Panc1 (cell line): ENCODE data around the gene GLG1. TPM values are rescaled to one million over a fixed set of nuclear protein-coding genes. Genes with fewer than 3 reads are reported as not detected.

Source experiments
- ATAC-seq: fragments of 200-7000 bp; cut with Tn5 transposase; 2 replicates; pipeline ENCODE4 v1.9.1; 2020; ENCODE audit warnings: mild to moderate bottlenecking, moderate library complexity
- BruUV-seq: library from RNA; stranded (reverse); fragments of 400-500 nt; replicated peaks from 2 replicates; lab custom pipeline; 2021; lab: Mats Ljungman, UMichigan
- CTCF ChIA-PET: fragments of 300-600 bp; sonication (Branson Sonifier 250); formaldehyde crosslinking; loops from one replicate; lab custom pipeline; 2022; ENCODE audit warnings: antibody characterized with exemption; lab: Charles Lee
- POLR2A ChIA-PET: fragments of 300-600 bp; sonication (Branson Sonifier 250); formaldehyde crosslinking; loops from one replicate; lab custom pipeline; 2022; ENCODE audit warnings: antibody characterized with exemption; lab: Charles Lee
- DNase-seq: peaks from one replicate; pipeline ENCODE4 v3.0.0-alpha.2; 2010; ENCODE audit warnings: low read depth, low spot score
- H3K27ac ChIP-seq: 2 replicates; pipeline ENCODE4 v1.5.1; 2011; ENCODE audit warnings: mild to moderate bottlenecking, low read length, inconsistent platforms
- H3K27me3 ChIP-seq: fragments of 200-500 bp; sonication (Bioruptor generic); 2 replicates; pipeline ENCODE4 v1.6.0; 2014; ENCODE audit warnings: low read length, inconsistent platforms; ENCODE audit not compliant: control insufficient read depth, insufficient read depth
- H3K36me3 ChIP-seq: fragments of 200-500 bp; sonication (Bioruptor generic); 2 replicates; pipeline ENCODE4 v1.5.1; 2014; ENCODE audit warnings: inconsistent platforms, mild to moderate bottlenecking, low read length, moderate library complexity; ENCODE audit not compliant: control insufficient read depth, insufficient read depth
- H3K4me1 ChIP-seq: 2 replicates; pipeline ENCODE4 v1.5.1; 2011; ENCODE audit warnings: inconsistent platforms, mild to moderate bottlenecking, low read length, moderate library complexity; ENCODE audit not compliant: control insufficient read depth, insufficient read depth
- H3K4me3 ChIP-seq, 2 experiments: 2 replicates each; pipeline ENCODE4 v1.5.1; 2011 to 2012; ENCODE audit warnings: low read depth in 2 of 2, low read length in 2 of 2, mild to moderate bottlenecking in 2 of 2, inconsistent platforms in 1 of 2, moderate library complexity in 1 of 2
- H3K9me3 ChIP-seq: fragments of 200-500 bp; sonication (Bioruptor generic); 2 replicates; pipeline ENCODE4 v1.5.1; 2014; ENCODE audit warnings: low read depth, mild to moderate bottlenecking, inconsistent platforms, low read length, moderate library complexity; ENCODE audit not compliant: control insufficient read depth, insufficient read depth
- POLR2AphosphoS5 ChIP-seq: IDR thresholded peaks from 2 replicates; pipeline ENCODE4 v1.6.1; 2012; ENCODE audit warnings: mild to moderate bottlenecking, low read depth, low read length, moderate library complexity
- SIN3A ChIP-seq: IDR thresholded peaks from 2 replicates; pipeline ENCODE4 v1.6.1; 2012; ENCODE audit warnings: low read depth, mild to moderate bottlenecking, low read length, moderate library complexity, borderline replicate concordance; ENCODE audit not compliant: insufficient read depth
- TCF7L2 ChIP-seq: IDR thresholded peaks from 2 replicates; pipeline ENCODE4 v1.6.1; 2011; ENCODE audit warnings: mild to moderate bottlenecking, low read depth, low read length, inconsistent platforms
- in situ Hi-C: cut with HindIII; loops from 2 replicates; pipeline ENCODE4 v1.10.0; 2016; ENCODE audit warnings: low sequenced_read_pairs, low pct_unique_long_range_greater_than_20kb
- intact Hi-C: fragments of 100-400 bp; cut with micrococcal nuclease; formaldehyde crosslinking; loops from one replicate; pipeline ENCODE4 v1.10.0; 2022; ENCODE audit not compliant: unreplicated experiment
- total RNA-seq: library from RNA; stranded (reverse); gene quantifications from one replicate; pipeline ENCODE4 v1.2.1, GENCODE V29; 2021; ENCODE audit not compliant: unreplicated experiment
- TF ChIP-seq, protein P1 (sequence below): fragments of 450-650 bp; IDR thresholded peaks from 2 replicates; pipeline ENCODE4 v1.5.1; 2017; ENCODE audit warnings: mild to moderate bottlenecking
- TF ChIP-seq, protein P2 (sequence below), 2 experiments: IDR thresholded peaks; 2 replicates each; pipeline ENCODE4 v1.6.1; 2011 to 2012; ENCODE audit warnings: low read depth in 2 of 2, control low read depth in 1 of 2, low read length in 1 of 2, mild to moderate bottlenecking in 1 of 2, moderate library complexity in 1 of 2; ENCODE audit not compliant: insufficient read depth in 1 of 2

GLG1 gene
- total RNA-seq, 1 experiment from 2014 or later = 75.9 TPM

DNA sequence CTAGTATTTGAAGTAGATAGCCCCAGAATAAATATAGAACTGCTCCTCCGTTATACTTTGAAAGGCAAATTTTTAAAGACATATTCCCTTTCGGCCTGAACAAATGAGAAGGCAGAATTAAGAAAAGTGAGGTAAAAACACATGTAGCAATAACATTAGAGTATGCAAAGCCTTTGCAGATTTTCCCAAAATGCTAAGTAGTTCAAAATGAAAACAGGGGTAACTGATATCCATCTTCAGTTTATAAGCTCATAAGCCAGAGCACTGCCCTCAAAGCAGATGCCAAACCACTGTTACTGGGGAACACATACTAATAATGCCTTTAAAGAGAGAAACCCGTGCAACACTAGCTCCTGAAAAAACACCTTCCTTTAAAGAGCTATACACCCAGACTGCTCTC is 134.4 kb downstream of the GLG1 start:
- DNase-seq = no peak
- Histone ChIP-seq H3K36me3 (peaks cover 2% of the 10 kb centered on the region; the same call in 1 of the 2 replicates), H3K27me3 (no peaks in the 10 kb centered on the region), H3K4me3 (no peak overlapping the region), H3K27ac (no peak overlapping the region), H3K4me1 (no peaks in the 10 kb centered on the region), H3K9me3 (no peaks in the 10 kb centered on the region)
- no peak for TF ChIP-seq SIN3A
- TF ChIP-seq, protein P1, sequence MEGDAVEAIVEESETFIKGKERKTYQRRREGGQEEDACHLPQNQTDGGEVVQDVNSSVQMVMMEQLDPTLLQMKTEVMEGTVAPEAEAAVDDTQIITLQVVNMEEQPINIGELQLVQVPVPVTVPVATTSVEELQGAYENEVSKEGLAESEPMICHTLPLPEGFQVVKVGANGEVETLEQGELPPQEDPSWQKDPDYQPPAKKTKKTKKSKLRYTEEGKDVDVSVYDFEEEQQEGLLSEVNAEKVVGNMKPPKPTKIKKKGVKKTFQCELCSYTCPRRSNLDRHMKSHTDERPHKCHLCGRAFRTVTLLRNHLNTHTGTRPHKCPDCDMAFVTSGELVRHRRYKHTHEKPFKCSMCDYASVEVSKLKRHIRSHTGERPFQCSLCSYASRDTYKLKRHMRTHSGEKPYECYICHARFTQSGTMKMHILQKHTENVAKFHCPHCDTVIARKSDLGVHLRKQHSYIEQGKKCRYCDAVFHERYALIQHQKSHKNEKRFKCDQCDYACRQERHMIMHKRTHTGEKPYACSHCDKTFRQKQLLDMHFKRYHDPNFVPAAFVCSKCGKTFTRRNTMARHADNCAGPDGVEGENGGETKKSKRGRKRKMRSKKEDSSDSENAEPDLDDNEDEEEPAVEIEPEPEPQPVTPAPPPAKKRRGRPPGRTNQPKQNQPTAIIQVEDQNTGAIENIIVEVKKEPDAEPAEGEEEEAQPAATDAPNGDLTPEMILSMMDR = no peak
- TF ChIP-seq TCF7L2 = no peak
- TF ChIP-seq POLR2AphosphoS5 = no peak
- TF ChIP-seq, protein P2, sequence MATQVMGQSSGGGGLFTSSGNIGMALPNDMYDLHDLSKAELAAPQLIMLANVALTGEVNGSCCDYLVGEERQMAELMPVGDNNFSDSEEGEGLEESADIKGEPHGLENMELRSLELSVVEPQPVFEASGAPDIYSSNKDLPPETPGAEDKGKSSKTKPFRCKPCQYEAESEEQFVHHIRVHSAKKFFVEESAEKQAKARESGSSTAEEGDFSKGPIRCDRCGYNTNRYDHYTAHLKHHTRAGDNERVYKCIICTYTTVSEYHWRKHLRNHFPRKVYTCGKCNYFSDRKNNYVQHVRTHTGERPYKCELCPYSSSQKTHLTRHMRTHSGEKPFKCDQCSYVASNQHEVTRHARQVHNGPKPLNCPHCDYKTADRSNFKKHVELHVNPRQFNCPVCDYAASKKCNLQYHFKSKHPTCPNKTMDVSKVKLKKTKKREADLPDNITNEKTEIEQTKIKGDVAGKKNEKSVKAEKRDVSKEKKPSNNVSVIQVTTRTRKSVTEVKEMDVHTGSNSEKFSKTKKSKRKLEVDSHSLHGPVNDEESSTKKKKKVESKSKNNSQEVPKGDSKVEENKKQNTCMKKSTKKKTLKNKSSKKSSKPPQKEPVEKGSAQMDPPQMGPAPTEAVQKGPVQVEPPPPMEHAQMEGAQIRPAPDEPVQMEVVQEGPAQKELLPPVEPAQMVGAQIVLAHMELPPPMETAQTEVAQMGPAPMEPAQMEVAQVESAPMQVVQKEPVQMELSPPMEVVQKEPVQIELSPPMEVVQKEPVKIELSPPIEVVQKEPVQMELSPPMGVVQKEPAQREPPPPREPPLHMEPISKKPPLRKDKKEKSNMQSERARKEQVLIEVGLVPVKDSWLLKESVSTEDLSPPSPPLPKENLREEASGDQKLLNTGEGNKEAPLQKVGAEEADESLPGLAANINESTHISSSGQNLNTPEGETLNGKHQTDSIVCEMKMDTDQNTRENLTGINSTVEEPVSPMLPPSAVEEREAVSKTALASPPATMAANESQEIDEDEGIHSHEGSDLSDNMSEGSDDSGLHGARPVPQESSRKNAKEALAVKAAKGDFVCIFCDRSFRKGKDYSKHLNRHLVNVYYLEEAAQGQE (IDR thresholded peaks at IDR 0.05; ENCODE audit: insufficient read depth in 1 of 2, low read depth in 2 of 2, low read length in 1 of 2) = no peak
- intact Hi-C loops = no loop called here
- ChIA-PET CTCF (no interaction called here), POLR2A (no interaction called here)
- no peak for ATAC-seq
- BruUV-seq = no TSS peak
- in situ Hi-C loops = no loop called here

DNA sequence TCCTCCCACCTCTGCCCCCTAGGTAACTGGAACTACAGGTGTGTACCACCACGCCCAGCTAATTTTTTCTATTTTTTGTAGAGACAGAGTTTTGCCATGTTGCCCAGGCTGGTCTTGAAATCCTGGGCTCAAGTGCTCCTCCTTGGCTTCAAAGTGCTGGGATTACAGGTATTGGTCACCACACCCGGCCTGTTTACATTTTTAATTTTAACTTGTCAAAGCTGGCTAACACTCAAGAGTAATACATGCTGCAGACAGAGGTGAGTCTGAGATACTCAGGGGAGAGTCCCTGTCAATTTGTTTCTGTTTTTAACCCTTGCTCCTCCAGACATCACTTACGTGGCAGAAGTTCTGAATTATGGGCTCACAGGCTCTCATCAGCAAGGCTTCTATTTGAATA is 134.9 kb downstream of the GLG1 start:
- ChIA-PET POLR2A (no interaction called here), CTCF (no interaction called here)
- no peak for DNase-seq
- Histone ChIP-seq H3K4me3 (no peak overlapping the region), H3K36me3 (peaks cover 2% of the 10 kb centered on the region; the same call in 1 of the 2 replicates), H3K27ac (no peak overlapping the region), H3K4me1 (no peaks in the 10 kb centered on the region), H3K27me3 (no peaks in the 10 kb centered on the region), H3K9me3 (no peaks in the 10 kb centered on the region)
- in situ Hi-C loops = no loop called here
- ATAC-seq = no peak
- TF ChIP-seq POLR2AphosphoS5 = no peak
- no peak for TF ChIP-seq SIN3A
- TF ChIP-seq, protein P1 = no peak
- TF ChIP-seq TCF7L2 = no peak
- TF ChIP-seq, protein P2 (IDR thresholded peaks at IDR 0.05; ENCODE audit: insufficient read depth in 1 of 2, low read depth in 2 of 2, low read length in 1 of 2) = no peak
- intact Hi-C loops = no loop called here
- BruUV-seq = no TSS peak
